HG02884 (cell line): Measurements from ENCODE around the gene PQBP1.

Experiments used
- ATAC-seq: cut with Tn5 transposase; IDR thresholded peaks from one replicate; pipeline ENCODE4 v1.9.1; 2021; ENCODE audit warnings: mild to moderate bottlenecking, moderate library complexity; ENCODE audit not compliant: unreplicated experiment

PQBP1 gene

GRCh38 chrX:48919947-48920717, 22.4 kb downstream of the PQBP1 start:
- ATAC-seq: no peak

GRCh38 chrX:48920718-48921104, 23.0 kb downstream of the PQBP1 start:
- no peak for ATAC-seq

- no peak for ATAC-seq
These were observed 26.0 kb downstream of the PQBP1 start for GRCh38 chrX:48923771-48924170.

- no peak for ATAC-seq
These were observed 26.5 kb downstream of the PQBP1 start for GRCh38 chrX:48924270-48924669.

- ATAC-seq: no peak
These were observed 29.4 kb downstream of the PQBP1 start for GRCh38 chrX:48927123-48927522.

GRCh38 chrX:48927736-48928382, 30.1 kb downstream of the PQBP1 start:
- no peak for ATAC-seq

- peak; percentile 38 for ATAC-seq
These were observed 36.0 kb downstream of the PQBP1 start for GRCh38 chrX:48933757-48934156.

GRCh38 chrX:48934581-48935300, 37.0 kb downstream of the PQBP1 start:
- no peak for ATAC-seq

GRCh38 chrX:48935301-48935670, 37.6 kb downstream of the PQBP1 start:
- no peak for ATAC-seq

GRCh38 chrX:48936429-48937053, 38.8 kb downstream of the PQBP1 start:
- ATAC-seq: peak; percentile 1

GRCh38 chrX:48937054-48937907, 39.6 kb downstream of the PQBP1 start:
- ATAC-seq: peak; percentile 43

- ATAC-seq: peak; percentile 39
These were observed 41.1 kb downstream of the PQBP1 start for GRCh38 chrX:48938721-48939425.

- no peak for ATAC-seq
These were observed 41.9 kb downstream of the PQBP1 start for GRCh38 chrX:48939524-48940228.

GRCh38 chrX:48940404-48940955, 42.8 kb downstream of the PQBP1 start:
- ATAC-seq: no peak

- no peak for ATAC-seq
These were observed 45.2 kb downstream of the PQBP1 start for GRCh38 chrX:48942895-48943294.

- ATAC-seq: no peak
These were observed 48.0 kb downstream of the PQBP1 start for GRCh38 chrX:48945517-48946348.

GRCh38 chrX:48948589-48948988, 50.9 kb downstream of the PQBP1 start:
- no peak for ATAC-seq
